Testis (tissue), 3 donors: ENCODE data around the gene PIP4K2A. TPM values are rescaled to one million over a fixed set of nuclear protein-coding genes. Genes with fewer than 3 reads are reported as not detected.
"Not testable (repeated sequence)": the region's sequence is repeated elsewhere in the genome, so short reads cannot be mapped to it uniquely, and the experiment has no call there.

Experiments
- DNase-seq: peaks from one replicate; pipeline ENCODE4 v3.0.0-alpha.2; 2019
- H3K27ac ChIP-seq, 2 donors: fragments of 200-600 bp; sonication (generic); one replicate each; pipeline ENCODE4 v1.5.1; 2019
- H3K27me3 ChIP-seq: fragments of 200-600 bp; sonication (generic); one replicate; pipeline ENCODE4 v1.5.1; 2019
- H3K36me3 ChIP-seq: fragments of 200-600 bp; sonication (generic); one replicate; pipeline ENCODE4 v1.5.1; 2017; ENCODE audit warnings: low read depth; ENCODE audit errors: missing control alignments
- H3K4me1 ChIP-seq: fragments of 200-600 bp; sonication (generic); one replicate; pipeline ENCODE4 v1.5.1; 2019
- H3K4me3 ChIP-seq, 2 donors: fragments of 200-600 bp; sonication (generic); one replicate each; pipeline ENCODE4 v1.5.1; 2017 to 2019
- H3K9me3 ChIP-seq: fragments of 200-600 bp; sonication (generic); one replicate; pipeline ENCODE4 v1.5.1; 2017
- CTCF ChIP-seq, 3 experiments: fragments of 450-650 bp in 2 of 3; fragments of 200-600 bp in 1 of 3; sonication (generic) in 1 of 3; IDR thresholded peaks; one replicate each; pipeline ENCODE4 v1.5.1; 2016 to 2019; ENCODE audit warnings: antibody characterized with exemption in 3 of 3, mild to moderate bottlenecking in 2 of 3, moderate library complexity in 1 of 3
- POLR2A ChIP-seq: fragments of 450-650 bp; IDR thresholded peaks from one replicate; pipeline ENCODE4 v1.6.1; 2017; ENCODE audit warnings: antibody characterized with exemption, mild to moderate bottlenecking, moderate library complexity
- WGBS, 2 donors: methylation state at CpG; one replicate each; pipeline ENCODE4 v1.1.5; 2018; 5-methylcytosine and 5-hydroxymethylcytosine counted together
- intact Hi-C: fragments of 100-400 bp; cut with DNase I; formaldehyde crosslinking; loops from one replicate; pipeline ENCODE4 v1.15.1; 2023; ENCODE audit warnings: low total_unique reads
- polyA plus RNA-seq: library from polyadenylated mRNA; stranded (reverse); fragments of 350-450 nt; fragmentation: Illumina TruSeq; extraction: RNeasy Lipid Tissue Mini Kit (QIAGEN cat#74804); gene quantifications from one replicate; pipeline ENCODE4 v1.2.3, GENCODE V29; 2014; ENCODE audit warnings: low read depth, low replicate concordance; ENCODE audit not compliant: insufficient read depth
- total RNA-seq, 2 donors: library from RNA; depleted of rRNA; stranded (reverse); fragments of >200 nt; gene quantifications; one replicate each; pipeline ENCODE4 v1.2.3, GENCODE V29; 2016

The PIP4K2A gene
- total and polyA plus RNA-seq, 3 donors from 2014 or later = 12.6 to 26.0 (median 15.8) TPM

GRCh38 chr10:22698941-22699440 lies 15.4 kb downstream of the PIP4K2A start:
- TF ChIP-seq POLR2A (no peak), CTCF (IDR thresholded peaks at IDR 0.05) (no peak)
- intact Hi-C loops = no loop called here
- 73 to 77% methylated on average over 3 of the region's 3 CpGs for WGBS, 2 donors
- peaks cover 3% of the 10 kb centered on the region for H3K4me1 ChIP-seq
- no peak for DNase-seq
- no peaks in the 10 kb centered on the region for H3K36me3 ChIP-seq
- H3K4me3 ChIP-seq = no peak overlapping the region
- H3K9me3 ChIP-seq = no peaks in the 10 kb centered on the region
- H3K27ac ChIP-seq = no peak overlapping the region
- H3K27me3 ChIP-seq = no peaks in the 10 kb centered on the region

DNA sequence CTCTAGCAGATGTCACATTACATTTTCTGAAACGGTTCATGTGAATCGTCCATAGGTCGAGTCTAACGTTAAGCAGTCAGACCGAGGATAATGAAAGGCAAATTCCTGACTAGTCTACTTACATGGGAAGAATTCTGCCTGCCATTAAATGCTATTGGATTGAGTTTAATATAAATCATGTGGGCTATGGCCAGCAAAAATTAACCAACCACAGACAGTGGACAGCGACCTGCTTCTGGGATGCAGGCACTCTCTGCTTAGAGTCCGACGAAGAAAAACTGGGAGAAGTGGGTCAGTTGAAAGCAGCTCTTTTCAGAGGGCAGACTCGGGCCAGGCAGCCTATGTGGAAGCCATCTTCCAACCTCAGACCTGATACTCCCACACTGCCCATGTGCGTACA lies 16.6 kb downstream of the PIP4K2A start:
- Histone ChIP-seq H3K27me3 (no peaks in the 10 kb centered on the region), H3K9me3 (no peaks in the 10 kb centered on the region), H3K27ac (no peak overlapping the region), H3K36me3 (no peaks in the 10 kb centered on the region), H3K4me1 (peaks cover 3% of the 10 kb centered on the region), H3K4me3 (no peak overlapping the region)
- DNase-seq = no peak
- no peak for TF ChIP-seq CTCF (IDR thresholded peaks at IDR 0.05)
- TF ChIP-seq POLR2A = no peak
- WGBS, 2 donors = 87 to 89% methylated on average over 10 of the region's 10 CpGs
- intact Hi-C loops = no loop called here

- WGBS, 2 donors = 55 to 61% methylated on average over 4 of the region's 4 CpGs
- Histone ChIP-seq H3K27ac (no peak overlapping the region), H3K27me3 (no peaks in the 10 kb centered on the region), H3K4me1 (peaks cover 3% of the 10 kb centered on the region), H3K9me3 (no peaks in the 10 kb centered on the region), H3K36me3 (no peaks in the 10 kb centered on the region), H3K4me3 (no peak overlapping the region)
- no peak for TF ChIP-seq CTCF (IDR thresholded peaks at IDR 0.05)
- no peak for TF ChIP-seq POLR2A
- intact Hi-C loops = no loop called here
- DNase-seq = no peak
These were observed 17.3 kb downstream of the PIP4K2A start for GRCh38 chr10:22697101-22697500.

DNA sequence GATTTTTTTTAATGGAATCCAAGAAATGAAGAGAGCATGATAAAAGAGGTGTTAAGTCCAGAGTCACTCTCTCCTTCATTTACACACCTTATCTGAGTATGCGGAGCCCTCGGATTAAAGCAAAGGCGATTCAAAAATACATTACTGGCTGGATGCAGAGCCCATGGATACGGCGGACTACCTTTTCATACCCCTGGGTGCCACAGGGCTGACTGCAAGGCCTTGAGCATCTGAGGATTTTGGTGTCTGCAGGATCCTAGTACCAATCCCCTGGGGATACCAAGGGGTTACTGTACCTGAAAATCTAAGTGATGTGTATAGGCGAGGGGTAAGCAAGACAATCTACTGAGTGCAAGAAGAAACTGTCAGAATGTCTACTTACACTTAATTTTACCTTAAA lies 20.5 kb downstream of the PIP4K2A start:
- intact Hi-C loops = no loop called here
- TF ChIP-seq CTCF (IDR thresholded peaks at IDR 0.05) (no peak), POLR2A (no peak)

GRCh38 chr10:22693371-22693784 lies 21.0 kb downstream of the PIP4K2A start:
- Histone ChIP-seq H3K27ac (no peak overlapping the region), H3K9me3 (no peaks in the 10 kb centered on the region), H3K4me1 (peaks cover 3% of the 10 kb centered on the region), H3K27me3 (no peaks in the 10 kb centered on the region), H3K4me3 (no peak overlapping the region), H3K36me3 (no peaks in the 10 kb centered on the region)
- no peak for DNase-seq
- intact Hi-C loops = no loop called here
- TF ChIP-seq POLR2A = no peak
- TF ChIP-seq CTCF (IDR thresholded peaks at IDR 0.05) = no peak
- 78 to 87% methylated on average over 5 of the region's 5 CpGs for whole genome bisulfite sequencing, 2 donors

More for the DNA sequence above, 20.5 kb downstream of the PIP4K2A start:
- no peak overlapping the region for H3K27ac ChIP-seq
- DNase-seq = no peak
- H3K4me1 ChIP-seq = peaks cover 3% of the 10 kb centered on the region
- H3K36me3 ChIP-seq = no peaks in the 10 kb centered on the region
- no peak overlapping the region for H3K4me3 ChIP-seq
- H3K9me3 ChIP-seq = no peaks in the 10 kb centered on the region
- H3K27me3 ChIP-seq = no peaks in the 10 kb centered on the region
- WGBS, 2 donors = 96 to 97% methylated on average over 6 of the region's 6 CpGs

GRCh38 chr10:22692119-22692518 lies 22.3 kb downstream of the PIP4K2A start:
- H3K27me3 ChIP-seq, H3K9me3 ChIP-seq, H3K4me1 ChIP-seq, H3K27ac ChIP-seq, H3K4me3 ChIP-seq, intact Hi-C loops, DNase-seq, H3K36me3 ChIP-seq: not testable (repeated sequence)
- WGBS, 2 donors = 94 to 98% methylated on average over 5 of the region's 5 CpGs
